ENCODE results near the gene TTYH3.

TTYH3 gene

DNA sequence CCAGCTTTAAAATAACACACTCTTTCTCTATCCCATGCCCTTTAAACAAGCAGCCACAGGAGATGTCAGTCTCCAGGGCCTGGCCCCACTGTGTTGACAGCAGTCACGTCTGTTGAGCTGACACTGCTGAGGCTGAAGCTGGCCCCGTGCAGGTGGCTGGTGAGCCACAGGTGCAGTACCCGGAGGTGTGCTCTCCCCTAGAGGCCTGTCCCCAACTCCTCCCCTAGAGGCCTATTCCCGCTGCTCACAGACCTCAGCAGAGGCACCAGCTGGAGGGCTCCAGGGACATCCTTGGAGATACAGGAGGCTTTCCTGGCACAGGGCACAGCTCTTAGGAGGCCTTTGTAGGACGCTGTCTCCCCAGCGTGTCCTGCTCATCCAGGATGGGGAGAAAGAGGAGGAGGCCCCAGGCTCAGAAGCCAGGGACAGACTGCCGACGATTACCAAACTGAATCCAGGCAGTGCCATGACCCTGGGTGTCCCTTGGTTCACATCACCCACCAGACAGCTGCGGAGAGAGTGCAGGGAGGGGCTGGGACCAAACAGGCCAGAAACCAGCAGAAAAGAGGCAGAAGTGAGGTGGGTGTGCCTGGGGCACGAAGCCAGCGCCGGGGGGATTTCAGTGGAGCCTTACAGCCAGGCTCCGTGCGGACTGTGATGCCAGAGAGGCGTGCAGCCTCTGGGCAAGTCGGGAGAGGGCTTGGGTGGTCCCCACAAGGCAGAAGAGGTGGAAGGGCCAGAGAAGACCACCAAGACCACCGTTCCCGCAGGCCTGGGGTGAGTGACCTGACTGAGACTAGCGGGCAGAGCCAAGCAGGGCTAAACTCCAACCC is 18.5 kb upstream of the TTYH3 start:
- no peaks in the 10 kb centered on the region for H3K9me3 Mint-ChIP-seq

DNA sequence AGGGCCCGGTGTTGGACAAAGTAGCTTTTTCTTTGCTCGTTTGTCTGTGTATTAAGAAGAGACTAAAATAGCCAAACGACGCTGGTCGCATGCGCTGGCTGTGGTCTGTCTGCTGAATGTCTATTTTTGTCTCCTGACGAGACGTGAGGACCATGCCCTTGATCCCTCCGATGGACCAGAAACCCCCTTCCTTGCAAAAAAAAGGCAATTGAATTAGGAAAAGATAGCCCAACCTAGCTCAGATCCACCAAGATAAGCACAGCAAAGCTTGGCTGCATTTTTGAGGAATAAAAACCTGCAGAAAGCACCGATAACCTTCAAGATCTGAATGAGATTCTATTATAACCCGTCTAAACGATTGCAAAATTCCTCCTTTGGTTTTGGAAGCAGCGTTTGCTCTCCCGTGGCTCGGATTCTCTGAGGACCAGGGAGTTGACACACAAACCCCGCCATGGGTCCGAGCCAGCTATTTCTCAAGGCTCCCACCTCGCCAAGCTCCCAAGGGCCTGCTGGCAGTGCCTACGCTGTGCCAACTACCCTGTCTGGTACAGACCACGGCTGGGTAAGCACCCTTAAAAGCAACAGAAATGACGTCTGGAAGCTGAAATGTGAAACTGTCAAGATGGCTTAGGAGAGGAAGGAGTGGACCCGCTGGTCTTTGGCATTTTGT is 17.7 kb upstream of the TTYH3 start:
- H3K4me1 Mint-ChIP-seq = peaks cover 59% of the 10 kb centered on the region
- no peaks in the 10 kb centered on the region for H3K9me3 Mint-ChIP-seq
- peak overlapping the region in 2 of 3 experiments; percentile 40 to 64 for H3K4me3 Mint-ChIP-seq
- no peaks in the 10 kb centered on the region for H3K27me3 Mint-ChIP-seq (ENCODE audit: low read depth)
- TF ChIP-seq, protein P1, sequence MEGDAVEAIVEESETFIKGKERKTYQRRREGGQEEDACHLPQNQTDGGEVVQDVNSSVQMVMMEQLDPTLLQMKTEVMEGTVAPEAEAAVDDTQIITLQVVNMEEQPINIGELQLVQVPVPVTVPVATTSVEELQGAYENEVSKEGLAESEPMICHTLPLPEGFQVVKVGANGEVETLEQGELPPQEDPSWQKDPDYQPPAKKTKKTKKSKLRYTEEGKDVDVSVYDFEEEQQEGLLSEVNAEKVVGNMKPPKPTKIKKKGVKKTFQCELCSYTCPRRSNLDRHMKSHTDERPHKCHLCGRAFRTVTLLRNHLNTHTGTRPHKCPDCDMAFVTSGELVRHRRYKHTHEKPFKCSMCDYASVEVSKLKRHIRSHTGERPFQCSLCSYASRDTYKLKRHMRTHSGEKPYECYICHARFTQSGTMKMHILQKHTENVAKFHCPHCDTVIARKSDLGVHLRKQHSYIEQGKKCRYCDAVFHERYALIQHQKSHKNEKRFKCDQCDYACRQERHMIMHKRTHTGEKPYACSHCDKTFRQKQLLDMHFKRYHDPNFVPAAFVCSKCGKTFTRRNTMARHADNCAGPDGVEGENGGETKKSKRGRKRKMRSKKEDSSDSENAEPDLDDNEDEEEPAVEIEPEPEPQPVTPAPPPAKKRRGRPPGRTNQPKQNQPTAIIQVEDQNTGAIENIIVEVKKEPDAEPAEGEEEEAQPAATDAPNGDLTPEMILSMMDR (IDR thresholded peaks at IDR 0.05; ENCODE audit: unreplicated experiment in 3 of 3) = no peak
- H3K27ac Mint-ChIP-seq = peak overlapping the region; percentile 92 to 98 (median 96)
- H3K36me3 Mint-ChIP-seq (ENCODE audit: low read depth) = no peaks in the 10 kb centered on the region

More for the DNA sequence above, 18.5 kb upstream of the TTYH3 start:
- H3K4me1 Mint-ChIP-seq = peaks cover 56% of the 10 kb centered on the region
- no peaks in the 10 kb centered on the region for H3K36me3 Mint-ChIP-seq (ENCODE audit: low read depth)
- TF ChIP-seq, protein P1 (IDR thresholded peaks at IDR 0.05; ENCODE audit: unreplicated experiment in 3 of 3) = no peak
- peak overlapping the region; percentile 92 to 98 (median 96) for H3K27ac Mint-ChIP-seq
- H3K4me3 Mint-ChIP-seq = peak overlapping the region in 2 of 3 experiments; percentile 41 to 64
- no peaks in the 10 kb centered on the region for H3K27me3 Mint-ChIP-seq (ENCODE audit: low read depth)

DNA sequence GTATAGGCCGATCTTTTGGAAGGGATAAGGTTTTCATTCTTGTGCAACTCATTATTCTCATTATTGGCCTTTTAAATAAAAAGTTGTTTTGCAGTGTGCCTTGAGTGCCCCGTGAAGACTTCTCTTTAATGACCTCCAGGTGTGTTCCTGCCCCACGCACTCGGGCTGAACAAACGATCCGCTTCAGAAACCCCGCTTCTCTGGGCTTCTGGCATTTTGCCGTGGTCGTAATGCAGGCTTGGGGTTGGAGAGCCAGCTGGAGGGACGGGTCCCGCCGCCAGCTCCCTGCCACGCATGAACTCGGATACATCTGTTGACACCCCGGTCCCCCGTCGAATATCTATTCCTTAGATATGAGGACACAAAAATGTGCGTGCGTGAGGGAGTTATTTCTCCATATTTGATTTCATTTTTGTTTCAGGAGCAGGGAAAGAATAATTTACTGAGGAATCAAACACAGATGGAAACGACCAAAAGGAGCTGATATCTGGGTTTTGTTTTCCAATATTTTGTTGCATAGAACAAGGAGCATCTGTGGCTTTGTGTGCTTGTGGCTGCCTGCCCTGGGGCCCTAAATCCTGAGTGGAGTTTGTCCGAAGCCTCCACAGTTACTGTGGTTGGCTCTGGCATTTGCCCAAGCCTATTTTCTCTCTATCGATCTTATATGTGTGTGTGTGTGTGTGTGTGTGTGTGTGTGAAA is 17.0 kb upstream of the TTYH3 start:
- TF ChIP-seq, protein P1 (IDR thresholded peaks at IDR 0.05; ENCODE audit: unreplicated experiment in 3 of 3) = no peak
- H3K27me3 Mint-ChIP-seq (ENCODE audit: low read depth) = no peaks in the 10 kb centered on the region
- no peaks in the 10 kb centered on the region for H3K36me3 Mint-ChIP-seq (ENCODE audit: low read depth)

DNA sequence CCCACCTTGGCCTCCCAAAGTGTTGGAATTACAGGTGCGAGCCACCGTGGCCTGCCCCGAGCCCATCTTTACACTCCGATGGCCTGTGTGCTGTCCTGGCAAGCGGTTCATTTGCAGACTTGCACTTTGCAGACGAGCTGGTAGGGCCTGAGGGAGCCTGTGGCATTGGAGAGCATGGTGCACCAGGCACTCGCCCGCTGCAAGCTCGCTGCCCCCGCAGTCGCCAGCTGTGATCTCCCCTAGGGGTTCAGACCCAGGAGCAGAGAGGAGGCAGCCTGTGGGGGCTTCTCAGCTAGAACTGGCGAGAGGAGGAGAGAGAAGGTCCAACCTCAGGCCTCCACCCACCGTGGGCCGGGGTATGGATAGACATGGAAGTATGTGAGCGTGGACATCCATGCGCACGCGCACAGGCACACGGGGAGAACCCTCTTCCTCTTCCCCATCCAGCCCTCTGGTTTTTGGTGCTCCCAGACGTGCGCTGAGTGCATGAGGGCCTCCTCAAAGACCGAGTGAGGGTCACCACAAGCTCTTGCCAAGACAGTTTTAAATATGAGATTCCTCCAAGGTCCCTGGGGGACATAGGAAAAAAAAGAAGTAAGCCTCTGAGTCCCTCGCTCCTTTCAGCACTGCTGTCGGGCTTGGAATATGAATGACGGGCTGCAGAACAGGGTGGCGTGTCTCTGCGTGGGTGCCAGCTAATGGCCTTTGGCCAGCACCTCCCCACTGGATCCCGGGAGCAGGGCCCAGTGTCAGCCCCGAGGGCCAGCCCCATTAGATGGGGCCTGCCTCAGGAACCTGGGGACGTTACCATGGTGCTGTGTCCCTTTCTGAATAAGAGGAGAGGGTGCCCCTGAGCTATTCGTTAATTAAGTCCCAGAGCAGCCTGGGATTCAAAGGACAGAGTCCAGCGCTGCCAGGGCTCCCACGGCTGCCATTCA is 15.1 kb upstream of the TTYH3 start:
- Mint-ChIP-seq H3K9me3 (no peaks in the 10 kb centered on the region), H3K27me3 (ENCODE audit: low read depth) (no peaks in the 10 kb centered on the region), H3K4me3 (peak overlapping the region in 2 of 3 experiments; percentile 31 to 35), H3K27ac (peak overlapping the region; percentile 87 to 99 (median 97)), H3K36me3 (ENCODE audit: low read depth) (no peaks in the 10 kb centered on the region), H3K4me1 (peaks cover 73% of the 10 kb centered on the region)
- TF ChIP-seq, protein P1 (IDR thresholded peaks at IDR 0.05; ENCODE audit: unreplicated experiment in 3 of 3) = no peak

More for the DNA sequence above, 17.0 kb upstream of the TTYH3 start:
- no peaks in the 10 kb centered on the region for H3K9me3 Mint-ChIP-seq
- H3K4me1 Mint-ChIP-seq = peaks cover 63% of the 10 kb centered on the region
- peak overlapping the region; percentile 46 to 71 (median 68) for H3K4me3 Mint-ChIP-seq
- H3K27ac Mint-ChIP-seq = peak overlapping the region; percentile 92 to 98 (median 96)

DNA sequence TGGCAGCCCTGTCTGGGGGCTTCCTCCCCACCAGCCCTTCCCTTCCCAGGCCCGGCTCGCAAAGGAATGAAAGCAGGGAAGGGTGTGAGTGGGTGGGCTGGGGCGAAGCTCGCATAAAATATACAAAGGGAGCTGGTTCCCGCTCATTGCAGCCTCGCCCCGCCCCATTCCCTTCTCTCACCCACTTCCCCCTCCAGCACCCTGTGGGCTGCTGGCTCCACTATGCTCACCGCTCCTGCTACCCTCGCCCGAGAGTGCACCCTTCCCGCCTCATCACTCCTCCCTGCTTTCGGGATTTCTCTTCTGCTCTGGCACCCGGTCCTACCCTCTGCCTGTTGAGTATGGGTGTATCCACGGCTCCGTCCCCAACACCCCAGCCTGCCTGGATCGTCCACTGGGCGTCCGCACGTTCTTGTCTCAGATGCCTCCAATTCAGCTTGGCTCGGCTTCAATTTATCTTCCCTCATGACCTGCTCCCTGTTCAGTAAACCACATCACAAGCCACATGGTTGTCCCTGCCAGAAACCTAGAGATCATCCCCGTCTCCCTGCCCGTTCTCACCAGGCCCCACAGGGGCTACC is 14.4 kb upstream of the TTYH3 start:
- Mint-ChIP-seq H3K9me3 (no peaks in the 10 kb centered on the region), H3K27ac (peak overlapping the region; percentile 95 to 99 (median 97)), H3K36me3 (ENCODE audit: low read depth) (no peaks in the 10 kb centered on the region), H3K27me3 (ENCODE audit: low read depth) (no peaks in the 10 kb centered on the region), H3K4me1 (peaks cover 80% of the 10 kb centered on the region), H3K4me3 (peak overlapping the region; percentile 33 to 62 (median 50))
- TF ChIP-seq, protein P1 (IDR thresholded peaks at IDR 0.05; ENCODE audit: unreplicated experiment in 3 of 3) = no peak
